Measurements from ENCODE around the gene JPH4. TPM values are rescaled to one million over a fixed set of nuclear protein-coding genes. Genes with fewer than 3 reads are reported as not detected.

JPH4 gene
- polyA plus RNA-seq, 2 of the 4 experiments (the other 2 are of a cell fraction) = 0.05 TPM; not detected in 1

DNA sequence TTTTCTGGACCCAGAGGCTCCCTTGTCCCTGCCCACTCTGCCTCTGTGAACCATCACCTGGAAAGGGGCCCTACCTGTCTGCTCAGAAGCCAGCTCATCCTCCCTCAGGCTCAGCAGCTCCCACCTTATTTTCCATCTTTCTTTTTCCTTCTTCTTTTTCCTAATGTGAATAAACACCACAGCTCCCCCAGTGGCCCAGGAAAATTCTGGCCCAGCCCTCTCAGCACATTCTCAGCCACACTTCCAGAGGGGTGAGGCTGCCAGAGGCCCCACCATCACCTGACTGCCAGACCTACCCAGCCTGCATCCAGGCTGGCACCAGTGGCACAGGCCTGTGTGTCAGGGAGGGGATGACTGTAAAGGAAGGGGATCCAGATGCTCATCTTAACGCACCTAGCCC, 50.0 kb downstream of the JPH4 start:
- TF ChIP-seq RAD21 (conservative IDR thresholded peaks at IDR 0.05 in 1 of 2, IDR thresholded peaks at IDR 0.05 in 1 of 2) (no peak), HOXB13 (CRISPR knock-in tag; IDR thresholded peaks at IDR 0.05; ENCODE audit: low read depth) (no peak), CBX2 (IDR thresholded peaks at IDR 0.05; ENCODE audit: borderline replicate concordance, low read depth) (no peak), EHF (CRISPR knock-in tag; IDR thresholded peaks at IDR 0.05) (no peak), ESRRA (IDR thresholded peaks at IDR 0.05; ENCODE audit: borderline replicate concordance, low read length) (no peak), HOXA7 (CRISPR knock-in tag; IDR thresholded peaks at IDR 0.05) (no peak), MAZ (IDR thresholded peaks at IDR 0.05; ENCODE audit: borderline replicate concordance, low read depth, low read length) (no peak), FOSL2 (IDR thresholded peaks at IDR 0.05) (no peak), FOSL2 (CRISPR knock-in tag; IDR thresholded peaks at IDR 0.05) (no peak), RFX5 (IDR thresholded peaks at IDR 0.05) (no peak), HOXB5 (CRISPR knock-in tag; IDR thresholded peaks at IDR 0.05) (no peak), CHD4 (IDR thresholded peaks at IDR 0.05; ENCODE audit: borderline replicate concordance) (no peak), HEYL (CRISPR knock-in tag; IDR thresholded peaks at IDR 0.05) (no peak)
- TF ChIP-seq, protein P1, sequence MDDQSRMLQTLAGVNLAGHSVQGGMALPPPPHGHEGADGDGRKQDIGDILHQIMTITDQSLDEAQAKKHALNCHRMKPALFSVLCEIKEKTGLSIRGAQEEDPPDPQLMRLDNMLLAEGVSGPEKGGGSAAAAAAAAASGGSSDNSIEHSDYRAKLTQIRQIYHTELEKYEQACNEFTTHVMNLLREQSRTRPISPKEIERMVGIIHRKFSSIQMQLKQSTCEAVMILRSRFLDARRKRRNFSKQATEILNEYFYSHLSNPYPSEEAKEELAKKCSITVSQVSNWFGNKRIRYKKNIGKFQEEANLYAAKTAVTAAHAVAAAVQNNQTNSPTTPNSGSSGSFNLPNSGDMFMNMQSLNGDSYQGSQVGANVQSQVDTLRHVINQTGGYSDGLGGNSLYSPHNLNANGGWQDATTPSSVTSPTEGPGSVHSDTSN (IDR thresholded peaks at IDR 0.05) = no peak
- TF ChIP-seq, protein P2, sequence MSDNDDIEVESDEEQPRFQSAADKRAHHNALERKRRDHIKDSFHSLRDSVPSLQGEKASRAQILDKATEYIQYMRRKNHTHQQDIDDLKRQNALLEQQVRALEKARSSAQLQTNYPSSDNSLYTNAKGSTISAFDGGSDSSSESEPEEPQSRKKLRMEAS (IDR thresholded peaks at IDR 0.05) = no peak
- TF ChIP-seq, protein P3, sequence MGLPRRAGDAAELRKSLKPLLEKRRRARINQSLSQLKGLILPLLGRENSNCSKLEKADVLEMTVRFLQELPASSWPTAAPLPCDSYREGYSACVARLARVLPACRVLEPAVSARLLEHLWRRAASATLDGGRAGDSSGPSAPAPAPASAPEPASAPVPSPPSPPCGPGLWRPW (IDR thresholded peaks at IDR 0.05) = no peak
- TF ChIP-seq, protein P4, sequence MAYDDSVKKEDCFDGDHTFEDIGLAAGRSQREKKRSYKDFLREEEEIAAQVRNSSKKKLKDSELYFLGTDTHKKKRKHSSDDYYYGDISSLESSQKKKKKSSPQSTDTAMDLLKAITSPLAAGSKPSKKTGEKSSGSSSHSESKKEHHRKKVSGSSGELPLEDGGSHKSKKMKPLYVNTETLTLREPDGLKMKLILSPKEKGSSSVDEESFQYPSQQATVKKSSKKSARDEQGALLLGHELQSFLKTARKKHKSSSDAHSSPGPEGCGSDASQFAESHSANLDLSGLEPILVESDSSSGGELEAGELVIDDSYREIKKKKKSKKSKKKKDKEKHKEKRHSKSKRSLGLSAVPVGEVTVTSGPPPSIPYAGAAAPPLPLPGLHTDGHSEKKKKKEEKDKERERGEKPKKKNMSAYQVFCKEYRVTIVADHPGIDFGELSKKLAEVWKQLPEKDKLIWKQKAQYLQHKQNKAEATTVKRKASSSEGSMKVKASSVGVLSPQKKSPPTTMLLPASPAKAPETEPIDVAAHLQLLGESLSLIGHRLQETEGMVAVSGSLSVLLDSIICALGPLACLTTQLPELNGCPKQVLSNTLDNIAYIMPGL (CRISPR knock-in tag; IDR thresholded peaks at IDR 0.05; ENCODE audit: borderline replicate concordance) = no peak
- TF ChIP-seq, protein P5, sequence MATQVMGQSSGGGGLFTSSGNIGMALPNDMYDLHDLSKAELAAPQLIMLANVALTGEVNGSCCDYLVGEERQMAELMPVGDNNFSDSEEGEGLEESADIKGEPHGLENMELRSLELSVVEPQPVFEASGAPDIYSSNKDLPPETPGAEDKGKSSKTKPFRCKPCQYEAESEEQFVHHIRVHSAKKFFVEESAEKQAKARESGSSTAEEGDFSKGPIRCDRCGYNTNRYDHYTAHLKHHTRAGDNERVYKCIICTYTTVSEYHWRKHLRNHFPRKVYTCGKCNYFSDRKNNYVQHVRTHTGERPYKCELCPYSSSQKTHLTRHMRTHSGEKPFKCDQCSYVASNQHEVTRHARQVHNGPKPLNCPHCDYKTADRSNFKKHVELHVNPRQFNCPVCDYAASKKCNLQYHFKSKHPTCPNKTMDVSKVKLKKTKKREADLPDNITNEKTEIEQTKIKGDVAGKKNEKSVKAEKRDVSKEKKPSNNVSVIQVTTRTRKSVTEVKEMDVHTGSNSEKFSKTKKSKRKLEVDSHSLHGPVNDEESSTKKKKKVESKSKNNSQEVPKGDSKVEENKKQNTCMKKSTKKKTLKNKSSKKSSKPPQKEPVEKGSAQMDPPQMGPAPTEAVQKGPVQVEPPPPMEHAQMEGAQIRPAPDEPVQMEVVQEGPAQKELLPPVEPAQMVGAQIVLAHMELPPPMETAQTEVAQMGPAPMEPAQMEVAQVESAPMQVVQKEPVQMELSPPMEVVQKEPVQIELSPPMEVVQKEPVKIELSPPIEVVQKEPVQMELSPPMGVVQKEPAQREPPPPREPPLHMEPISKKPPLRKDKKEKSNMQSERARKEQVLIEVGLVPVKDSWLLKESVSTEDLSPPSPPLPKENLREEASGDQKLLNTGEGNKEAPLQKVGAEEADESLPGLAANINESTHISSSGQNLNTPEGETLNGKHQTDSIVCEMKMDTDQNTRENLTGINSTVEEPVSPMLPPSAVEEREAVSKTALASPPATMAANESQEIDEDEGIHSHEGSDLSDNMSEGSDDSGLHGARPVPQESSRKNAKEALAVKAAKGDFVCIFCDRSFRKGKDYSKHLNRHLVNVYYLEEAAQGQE (IDR thresholded peaks at IDR 0.05) = no peak
- Histone ChIP-seq H3K4me3 (no peak overlapping the region), H3K4me2 (no peak overlapping the region), H3K9me3 (no peaks in the 10 kb centered on the region), H3K4me1 (no peaks in the 10 kb centered on the region), H3K27ac (no peak overlapping the region)
- FAIRE-seq (no peak), DNase-seq (ENCODE audit: low read depth in 1 of 2, low spot score in 1 of 2) (no peak), ATAC-seq (peak; percentile 63 to 71; a peak in 5 of 6 replicates)
- ChIA-PET CTCF (interaction anchor here (1.1 to 5.0 kb wide), 8 partner anchors 11 to 53 kb away, joined by 3 to 34 read pairs (median 4); no protein-coding TSS in a partner anchor), POLR2A (no interaction called here)
- 79% methylated on average over 1 of the region's 1 CpG for WGBS (ENCODE audit: missing lambda C conversion rate)

DNA sequence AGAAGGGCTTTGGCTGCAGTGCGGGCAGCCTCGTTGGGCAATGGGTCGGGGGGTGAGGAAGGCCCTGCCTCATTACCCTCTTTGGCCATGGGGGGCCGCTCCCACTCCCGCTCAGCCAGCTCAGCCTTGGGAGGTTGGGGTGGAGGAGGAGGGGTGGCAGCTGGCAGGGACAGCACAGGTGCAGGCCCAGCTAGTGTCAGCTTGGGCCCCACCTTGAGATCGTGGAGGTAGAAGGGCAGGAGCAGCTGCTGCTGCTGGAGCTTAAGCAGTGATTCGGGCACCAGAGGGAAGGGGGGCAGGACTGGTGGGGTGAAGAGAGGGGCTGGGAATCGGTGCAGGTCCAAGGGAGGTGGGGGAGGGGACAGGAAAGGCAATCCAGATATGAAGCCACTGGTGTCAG, 53.0 kb downstream of the JPH4 start:
- H3K4me2 ChIP-seq = no peak overlapping the region
- CTCF ChIA-PET = interaction anchor here (1.3 kb wide), 1 partner anchor 13 kb away, joined by 4 read pairs; no protein-coding TSS in a partner anchor
- POLR2A ChIA-PET = no interaction called here
- DNase-seq (ENCODE audit: low read depth in 1 of 2, low spot score in 1 of 2) = no peak
- no peak overlapping the region for H3K4me3 ChIP-seq
- FAIRE-seq = no peak
- no peaks in the 10 kb centered on the region for H3K4me1 ChIP-seq
- no peaks in the 10 kb centered on the region for H3K9me3 ChIP-seq
- no peak overlapping the region for H3K27ac ChIP-seq
- no peak for ATAC-seq
- WGBS (ENCODE audit: missing lambda C conversion rate) = 0% methylated on average over 1 of the region's 8 CpGs
- TF ChIP-seq SMC3 (IDR thresholded peaks at IDR 0.05) (no peak), RFX5 (IDR thresholded peaks at IDR 0.05) (no peak), FOSB (CRISPR knock-in tag; IDR thresholded peaks at IDR 0.05) (no peak), NPAS2 (CRISPR knock-in tag; IDR thresholded peaks at IDR 0.05; ENCODE audit: borderline replicate concordance) (no peak), ZC3H11A (IDR thresholded peaks at IDR 0.05) (no peak), HOXB13 (CRISPR knock-in tag; IDR thresholded peaks at IDR 0.05; ENCODE audit: low read depth) (no peak), FOSL2 (IDR thresholded peaks at IDR 0.05) (no peak), FOSL2 (CRISPR knock-in tag; IDR thresholded peaks at IDR 0.05) (no peak), MYC (IDR thresholded peaks at IDR 0.05; ENCODE audit: borderline replicate concordance, low read length) (no peak), NR3C1 (IDR thresholded peaks at IDR 0.05) (no peak), POLR2AphosphoS2 (conservative IDR thresholded peaks at IDR 0.05; ENCODE audit: low read length) (no peak), ZSCAN20 (CRISPR knock-in tag; IDR thresholded peaks at IDR 0.05) (no peak), RNF2 (IDR thresholded peaks at IDR 0.05; ENCODE audit: borderline replicate concordance, low read depth) (no peak), HEYL (CRISPR knock-in tag; IDR thresholded peaks at IDR 0.05) (no peak), EHF (CRISPR knock-in tag; IDR thresholded peaks at IDR 0.05) (no peak)
- TF ChIP-seq, protein P1 (IDR thresholded peaks at IDR 0.05) = no peak
- TF ChIP-seq, protein P6, sequence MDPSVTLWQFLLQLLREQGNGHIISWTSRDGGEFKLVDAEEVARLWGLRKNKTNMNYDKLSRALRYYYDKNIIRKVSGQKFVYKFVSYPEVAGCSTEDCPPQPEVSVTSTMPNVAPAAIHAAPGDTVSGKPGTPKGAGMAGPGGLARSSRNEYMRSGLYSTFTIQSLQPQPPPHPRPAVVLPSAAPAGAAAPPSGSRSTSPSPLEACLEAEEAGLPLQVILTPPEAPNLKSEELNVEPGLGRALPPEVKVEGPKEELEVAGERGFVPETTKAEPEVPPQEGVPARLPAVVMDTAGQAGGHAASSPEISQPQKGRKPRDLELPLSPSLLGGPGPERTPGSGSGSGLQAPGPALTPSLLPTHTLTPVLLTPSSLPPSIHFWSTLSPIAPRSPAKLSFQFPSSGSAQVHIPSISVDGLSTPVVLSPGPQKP (IDR thresholded peaks at IDR 0.05; ENCODE audit: low read depth, low read length) = no peak

Measured in A549 (cell line).